Right cardiac atrium (tissue), 5 donors: ENCODE results near the gene CDKN3. TPM values are rescaled to one million over a fixed set of nuclear protein-coding genes. Genes with fewer than 3 reads are reported as not detected.
A peak's percentile ranks its signal among the peaks of the same experiment; 100 is the strongest.
"Not testable (repeated sequence)": the region's sequence is repeated elsewhere in the genome, so short reads cannot be mapped to it uniquely, and the experiment has no call there.

ENCODE experiments used
- ATAC-seq, 2 donors: fragments of 200-7000 bp; cut with Tn5 transposase; one replicate each; pipeline versions ENCODE4 v1.8.0 to v1.9.1; 2020; ENCODE audit warnings: moderate library complexity in 2 of 2, mild to moderate bottlenecking in 1 of 2
- DNase-seq, 3 donors: peaks; one replicate each; pipeline ENCODE4 v3.0.0-alpha.2; 2020
- H3K27ac ChIP-seq: one replicate; pipeline ENCODE4 v1.5.1; 2013; ENCODE audit warnings: mild to moderate bottlenecking, low read length, control low read depth, moderate library complexity
- H3K27me3 ChIP-seq: one replicate; pipeline ENCODE4 v1.6.1; 2013; ENCODE audit not compliant: control insufficient read depth, insufficient read depth
- H3K4me1 ChIP-seq: one replicate; pipeline ENCODE4 v1.6.1; 2013; ENCODE audit warnings: low read length; ENCODE audit not compliant: control insufficient read depth, insufficient read depth
- H3K4me3 ChIP-seq: one replicate; pipeline ENCODE4 v1.5.1; 2013; ENCODE audit warnings: low read length, control low read depth
- H3K9me3 ChIP-seq: one replicate; pipeline ENCODE4 v1.6.1; 2013; ENCODE audit warnings: low read length; ENCODE audit not compliant: control insufficient read depth
- WGBS: extraction: QIAGEN DNeasy Blood & Tissue Kit; methylation state at CpG from one replicate; pipeline ENCODE4 v1.1.7; 2013; 5-methylcytosine and 5-hydroxymethylcytosine counted together
- intact Hi-C, 4 donors: fragments of 100-400 bp; cut with DNase I; formaldehyde crosslinking; loops; one replicate each; pipeline versions ENCODE4 v1.11.0 to v1.14.0; 2022 to 2023
- polyA plus RNA-seq: library from polyadenylated mRNA; stranded (reverse); fragments of 200-250 nt; gene quantifications from one replicate; pipeline ENCODE4 v1.2.3, GENCODE V29; 2013
- total RNA-seq, 4 donors: library from RNA; stranded (reverse); fragmentation: NEBNext Ultra II Directional; extraction: Animal tissue kit (Norgen Biotek cat#: 25700); gene quantifications; one replicate each; pipeline ENCODE4 v1.2.1, GENCODE V29; 2021
- donor health status: healthy with polysubstance abuse.
- donor health status: DM: no; HTN: yes; CAD: no.
- donor health status: DM: no; HTN: no; CAD: no.
- donor health status: DM: no; HTN: yes; CAD: no; lungs with severe emphysema.
- donor health status: DM: yes; HTN: yes; CAD: no.

CDKN3 gene
- total and polyA plus RNA-seq, 5 donors: 3.5 to 10.4 (median 7.6) TPM

- WGBS: 82% methylated on average over 4 of the region's 4 CpGs
- H3K4me1 ChIP-seq: no peaks in the 10 kb centered on the region
- intact Hi-C loops: no loop called here
Measured at GRCh38 chr14:54395284-54395683, 1.5 kb upstream of the CDKN3 start.

GRCh38 chr14:54395716-54396115 lies 1.1 kb upstream of the CDKN3 start:
- DNase-seq (no peak), ATAC-seq (no peak)
- Histone ChIP-seq H3K4me1 (no peaks in the 10 kb centered on the region), H3K27me3 (no peaks in the 10 kb centered on the region), H3K9me3 (no peaks in the 10 kb centered on the region), H3K27ac (no peak overlapping the region), H3K4me3 (no peak overlapping the region)
- intact Hi-C loops: no loop called here
- WGBS: 99% methylated on average over 2 of the region's 2 CpGs

More at GRCh38 chr14:54395284-54395683, 1.5 kb upstream of the CDKN3 start:
- ATAC-seq: no peak
- no peak for DNase-seq
- H3K4me3 ChIP-seq: no peak overlapping the region
- no peak overlapping the region for H3K27ac ChIP-seq
- no peaks in the 10 kb centered on the region for H3K27me3 ChIP-seq
- H3K9me3 ChIP-seq: no peaks in the 10 kb centered on the region

- 69% methylated on average over 9 of the region's 9 CpGs for WGBS
- no peaks in the 10 kb centered on the region for H3K27me3 ChIP-seq
- no peaks in the 10 kb centered on the region for H3K4me1 ChIP-seq
- no peak for ATAC-seq
- H3K27ac ChIP-seq: no peak overlapping the region
- intact Hi-C loops: no loop called here
- peak overlapping the region; percentile 52 for H3K4me3 ChIP-seq
- H3K9me3 ChIP-seq: no peaks in the 10 kb centered on the region
- DNase-seq: no peak
Measured at GRCh38 chr14:54396183-54396492, 669 bp upstream of the CDKN3 start.

- H3K27ac ChIP-seq: no peak overlapping the region
- no peak for ATAC-seq
- H3K4me3 ChIP-seq: no peak overlapping the region
- no peaks in the 10 kb centered on the region for H3K4me1 ChIP-seq
- H3K27me3 ChIP-seq: no peaks in the 10 kb centered on the region
- intact Hi-C loops: no loop called here
- no peaks in the 10 kb centered on the region for H3K9me3 ChIP-seq
- DNase-seq: no peak
- 94% methylated on average over 2 of the region's 2 CpGs for WGBS
Measured at GRCh38 chr14:54399560-54399959, 2.8 kb downstream of the CDKN3 start.

- H3K27ac ChIP-seq, DNase-seq, intact Hi-C loops, H3K27me3 ChIP-seq, H3K9me3 ChIP-seq, H3K4me3 ChIP-seq, H3K4me1 ChIP-seq, ATAC-seq: not testable (repeated sequence)
- WGBS: 93% methylated on average over 6 of the region's 6 CpGs
Measured at GRCh38 chr14:54403401-54404005, 6.7 kb downstream of the CDKN3 start.

GRCh38 chr14:54410215-54410614 lies 13.4 kb downstream of the CDKN3 start:
- WGBS: 98% methylated on average over 1 of the region's 1 CpG
- Histone ChIP-seq H3K4me1 (no peaks in the 10 kb centered on the region), H3K27me3 (no peaks in the 10 kb centered on the region), H3K27ac (no peak overlapping the region), H3K4me3 (no peak overlapping the region), H3K9me3 (no peaks in the 10 kb centered on the region)
- DNase-seq (no peak), ATAC-seq (no peak)
- intact Hi-C loops: no loop called here

GRCh38 chr14:54411371-54411770 lies 14.6 kb downstream of the CDKN3 start:
- DNase-seq (no peak), ATAC-seq (no peak)
- 96% methylated on average over 3 of the region's 3 CpGs for WGBS
- H3K27me3 ChIP-seq: no peaks in the 10 kb centered on the region
- intact Hi-C loops: no loop called here
- H3K9me3 ChIP-seq: no peaks in the 10 kb centered on the region
- no peaks in the 10 kb centered on the region for H3K4me1 ChIP-seq
- H3K27ac ChIP-seq: no peak overlapping the region
- H3K4me3 ChIP-seq: no peak overlapping the region

- no peak overlapping the region for H3K27ac ChIP-seq
- peak; percentile 62 to 73 for ATAC-seq
Measured at GRCh38 chr14:54420478-54421142, 23.8 kb downstream of the CDKN3 start.

GRCh38 chr14:54423991-54424390 lies 27.2 kb downstream of the CDKN3 start:
- intact Hi-C loops: no loop called here
- Histone ChIP-seq H3K4me3 (no peak overlapping the region), H3K27me3 (no peaks in the 10 kb centered on the region), H3K9me3 (no peaks in the 10 kb centered on the region), H3K27ac (no peak overlapping the region), H3K4me1 (no peaks in the 10 kb centered on the region)
- ATAC-seq (no peak), DNase-seq (no peak)

More at GRCh38 chr14:54420478-54421142, 23.8 kb downstream of the CDKN3 start:
- DNase-seq: peak in 1 of 3 donors; percentile 69
- intact Hi-C loops: no loop called here
- no peak overlapping the region for H3K4me3 ChIP-seq
- H3K27me3 ChIP-seq: no peaks in the 10 kb centered on the region
- H3K4me1 ChIP-seq: no peaks in the 10 kb centered on the region
- H3K9me3 ChIP-seq: no peaks in the 10 kb centered on the region
- 44% methylated on average over 7 of the region's 7 CpGs for WGBS

- ATAC-seq: no peak
- H3K4me3 ChIP-seq: no peak overlapping the region
- intact Hi-C loops: no loop called here
- no peak for DNase-seq
- no peaks in the 10 kb centered on the region for H3K9me3 ChIP-seq
- no peaks in the 10 kb centered on the region for H3K4me1 ChIP-seq
- no peaks in the 10 kb centered on the region for H3K27me3 ChIP-seq
- WGBS: 90% methylated on average over 4 of the region's 4 CpGs
- no peak overlapping the region for H3K27ac ChIP-seq
Measured at GRCh38 chr14:54424479-54424901, 27.7 kb downstream of the CDKN3 start.

- no peak overlapping the region for H3K4me3 ChIP-seq
- no peaks in the 10 kb centered on the region for H3K27me3 ChIP-seq
- WGBS: 94% methylated on average over 2 of the region's 2 CpGs
- intact Hi-C loops: no loop called here
- ATAC-seq (no peak), DNase-seq (no peak)
- H3K4me1 ChIP-seq: no peaks in the 10 kb centered on the region
- no peak overlapping the region for H3K27ac ChIP-seq
- no peaks in the 10 kb centered on the region for H3K9me3 ChIP-seq
Measured at GRCh38 chr14:54425068-54425467, 28.3 kb downstream of the CDKN3 start.
